GM21367 (cell line): ENCODE data around the gene WNT10A.
A peak's percentile ranks its signal among the peaks of the same experiment; 100 is the strongest.

ENCODE experiments used
- ATAC-seq: cut with Tn5 transposase; IDR thresholded peaks from one replicate; pipeline ENCODE4 v1.9.1; 2021; ENCODE audit not compliant: unreplicated experiment

Gene WNT10A

DNA sequence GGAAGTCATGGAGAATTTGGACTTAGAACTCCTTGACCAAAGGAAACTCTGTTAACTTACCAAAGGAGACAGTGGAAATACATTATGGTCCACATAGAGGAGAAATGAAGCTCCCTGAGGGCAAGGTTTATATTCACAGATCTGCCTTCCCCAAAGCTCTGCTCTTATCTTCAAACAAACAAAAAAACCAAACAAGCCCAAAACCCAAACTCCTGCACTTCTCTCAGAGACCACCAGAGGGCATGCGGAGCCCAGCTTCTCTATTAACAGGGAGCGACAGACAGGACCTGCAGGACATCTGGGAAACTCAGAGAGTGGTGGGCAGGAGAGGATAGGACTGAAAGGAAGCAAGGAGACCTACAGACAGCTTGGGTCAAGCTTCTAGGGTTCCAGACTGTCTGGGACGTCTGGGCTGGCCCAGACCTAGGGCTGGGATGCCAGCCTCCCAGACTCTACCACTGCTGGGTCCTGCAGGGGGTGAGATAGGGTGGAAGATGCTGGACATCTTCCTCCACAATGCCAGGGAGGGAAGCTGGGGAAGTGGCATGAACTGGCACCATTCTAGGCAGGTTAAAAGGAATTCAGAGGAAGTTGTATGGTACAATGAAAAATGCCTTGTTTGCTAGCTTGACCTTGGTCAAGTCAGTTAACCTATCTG, 4.0 kb upstream of the WNT10A start:
- ATAC-seq, result no peak

DNA sequence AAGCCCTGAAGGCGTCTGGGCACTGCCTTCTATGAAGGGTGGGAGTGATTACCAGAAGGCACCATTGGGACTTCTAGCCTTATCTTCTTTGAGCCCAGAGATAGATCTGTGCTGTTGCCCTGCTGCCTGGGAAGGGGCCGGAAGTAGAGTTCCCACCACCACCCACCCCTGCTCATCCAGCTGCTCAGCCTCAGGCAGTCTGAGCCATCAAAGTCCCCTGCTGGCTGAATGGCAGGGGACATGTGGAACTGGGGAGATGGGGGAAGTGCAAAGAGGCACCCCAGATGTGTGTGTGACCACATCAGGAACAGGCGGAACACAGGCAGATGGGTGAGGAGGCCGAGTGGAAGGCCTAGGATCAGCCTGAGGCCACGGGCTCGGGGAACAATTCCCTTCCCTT, 3.3 kb upstream of the WNT10A start:
- ATAC-seq, result no peak

DNA sequence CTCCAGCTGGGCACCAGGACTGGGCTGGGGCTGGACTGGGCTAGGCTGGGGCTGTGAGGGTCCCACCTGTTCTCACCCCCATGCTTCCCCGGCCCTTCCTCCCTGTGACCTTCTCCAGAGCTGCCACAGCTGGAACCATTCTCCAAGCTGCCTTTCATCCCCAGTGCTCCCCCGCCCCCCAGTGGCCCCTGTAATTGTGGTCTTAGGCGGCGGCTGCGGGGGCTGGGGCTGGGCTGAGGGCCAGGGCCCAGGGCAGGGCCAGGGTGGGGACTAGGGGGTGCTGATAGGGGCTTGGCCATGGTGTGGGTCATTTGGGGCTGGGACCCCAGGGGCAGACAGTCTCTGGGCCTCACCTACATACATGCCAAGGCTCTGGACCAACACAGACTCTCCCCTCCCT, 2.8 kb upstream of the WNT10A start:
- no peak for ATAC-seq

DNA sequence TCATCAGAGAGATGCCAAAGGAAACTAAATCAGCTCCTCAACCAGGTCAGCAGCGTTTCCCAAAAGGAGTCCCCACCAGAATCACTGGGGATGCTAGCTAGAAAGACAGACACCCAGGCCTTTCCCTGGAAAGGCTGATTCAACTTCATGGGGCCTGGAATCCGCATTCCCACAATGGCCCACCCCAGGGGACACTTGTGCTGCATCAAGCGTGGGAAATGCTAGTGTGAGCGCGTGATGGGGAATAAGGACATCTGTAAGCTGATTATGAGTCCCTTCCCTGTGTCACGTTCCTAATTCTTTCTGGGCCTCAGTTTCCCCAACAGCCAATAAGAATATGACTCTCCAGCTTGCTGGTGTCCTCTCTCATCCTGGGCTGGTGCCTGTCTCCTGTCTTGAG, 2.2 kb upstream of the WNT10A start:
- no peak for ATAC-seq

DNA sequence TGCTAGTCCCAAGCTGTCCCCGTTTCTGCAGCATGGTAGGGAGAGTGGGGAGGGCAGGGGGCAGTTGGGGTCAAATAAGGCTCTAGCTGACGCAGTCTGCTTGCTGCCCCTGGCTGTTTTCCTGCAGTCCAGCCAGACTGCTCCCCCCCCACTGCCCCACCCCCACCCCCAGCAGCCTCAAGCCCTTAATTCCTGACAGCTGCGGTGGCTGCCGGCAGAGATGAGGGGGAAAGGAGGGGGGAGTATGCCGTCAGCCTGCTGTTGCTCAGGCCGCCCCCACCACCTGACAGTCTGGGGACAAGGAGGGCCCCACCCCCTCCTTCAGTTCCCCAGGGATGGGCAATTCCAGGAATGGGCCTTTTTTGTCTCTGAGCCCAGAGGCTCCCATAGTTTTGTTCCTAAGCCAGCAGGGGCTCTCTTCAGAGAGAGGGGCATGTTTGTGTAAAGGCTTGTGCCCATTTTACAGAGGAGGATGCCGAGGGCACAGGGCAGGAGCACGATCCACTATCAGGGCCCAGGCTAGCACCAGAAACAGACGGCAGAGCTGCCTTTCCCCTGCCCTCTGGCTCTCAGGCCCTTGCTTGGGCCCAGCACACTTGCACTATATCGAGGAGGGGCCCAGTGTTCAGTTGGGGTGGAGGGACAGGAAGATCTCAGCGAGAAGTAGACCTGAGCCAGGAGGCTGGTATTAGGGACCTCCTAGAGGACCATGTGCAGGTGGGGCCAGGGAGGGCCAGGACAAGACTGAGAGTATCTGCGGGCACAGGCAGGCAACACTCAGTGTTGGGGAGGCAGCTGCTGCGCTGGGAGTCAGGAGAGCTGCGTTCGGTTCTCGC, 1.5 kb upstream of the WNT10A start:
- no peak for ATAC-seq

DNA sequence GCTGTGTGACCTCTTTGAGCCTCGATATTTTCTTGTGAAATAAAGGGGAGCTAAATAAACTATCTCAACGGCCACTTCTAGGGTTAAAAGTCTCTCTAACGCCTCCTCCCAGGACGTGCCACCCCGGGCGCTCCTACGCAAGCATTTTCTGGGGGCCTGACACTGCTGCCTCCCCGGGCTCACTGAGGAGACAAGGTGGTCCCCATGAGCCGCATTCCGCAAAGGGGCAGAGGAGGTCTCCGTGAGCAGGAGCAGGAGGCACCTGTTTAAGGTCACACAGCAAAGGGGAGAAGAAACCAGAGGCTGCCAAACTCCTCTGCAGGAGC, 913 bp upstream of the WNT10A start:
- no peak for ATAC-seq

DNA sequence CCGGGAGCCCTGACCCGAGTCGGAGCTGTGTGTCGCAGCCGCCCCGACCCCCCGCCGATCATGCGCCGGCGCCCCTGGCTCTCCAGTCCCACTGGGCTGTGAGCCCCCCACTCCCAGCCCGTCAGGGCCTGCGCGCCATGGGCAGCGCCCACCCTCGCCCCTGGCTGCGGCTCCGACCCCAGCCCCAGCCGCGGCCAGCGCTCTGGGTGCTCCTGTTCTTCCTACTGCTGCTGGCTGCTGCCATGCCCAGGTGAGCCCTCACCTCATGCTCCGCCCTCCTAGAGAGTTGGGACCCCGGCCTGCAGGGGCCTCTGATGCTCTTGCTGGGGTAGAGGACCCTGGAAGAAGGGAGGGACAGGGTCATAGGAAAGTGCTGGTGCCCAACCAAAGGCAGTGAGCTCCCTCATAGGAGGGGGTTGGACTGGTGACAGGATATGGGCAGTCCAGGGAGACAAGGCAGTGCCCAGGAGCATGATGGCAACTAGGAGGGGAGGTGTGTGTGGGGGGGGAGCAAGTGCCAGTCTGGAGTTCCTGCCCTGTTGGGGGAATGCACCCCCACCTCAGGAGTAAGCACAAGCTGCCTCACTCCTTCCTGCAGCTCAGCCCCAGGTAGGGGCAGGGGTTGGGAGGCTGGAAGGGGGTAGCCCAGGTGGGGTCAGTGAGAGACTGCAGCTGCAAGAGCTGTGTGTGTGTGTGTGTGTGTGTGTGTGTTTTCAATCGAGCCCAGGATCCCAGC, 375 bp downstream of the WNT10A start:
- ATAC-seq, result no peak

DNA sequence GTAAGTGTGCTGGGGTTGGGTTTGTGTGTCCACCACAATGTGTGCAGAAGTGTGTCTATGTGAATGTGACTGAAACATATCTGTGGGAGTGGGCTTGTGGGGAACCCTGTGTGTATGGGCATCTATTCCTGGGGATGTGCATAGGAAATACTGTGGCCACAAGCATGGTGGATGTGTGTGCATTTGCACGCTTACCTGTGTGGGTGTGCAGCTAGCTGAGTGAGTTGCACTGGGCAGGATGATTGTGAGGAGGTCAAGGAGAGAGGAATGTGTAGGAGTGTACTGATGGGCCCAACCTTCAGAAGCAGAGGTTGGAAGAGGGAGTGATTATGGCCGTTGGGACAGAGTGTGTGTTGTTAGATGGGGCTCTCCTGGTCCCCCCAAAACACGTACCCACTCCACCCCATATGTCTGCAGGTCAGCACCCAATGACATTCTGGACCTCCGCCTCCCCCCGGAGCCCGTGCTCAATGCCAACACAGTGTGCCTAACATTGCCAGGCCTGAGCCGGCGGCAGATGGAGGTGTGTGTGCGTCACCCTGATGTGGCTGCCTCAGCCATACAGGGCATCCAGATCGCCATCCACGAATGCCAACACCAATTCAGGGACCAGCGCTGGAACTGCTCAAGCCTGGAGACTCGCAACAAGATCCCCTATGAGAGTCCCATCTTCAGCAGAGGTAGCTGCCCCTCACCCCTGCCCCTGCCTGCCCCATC, 1.2 kb downstream of the WNT10A start:
- no peak for ATAC-seq

DNA sequence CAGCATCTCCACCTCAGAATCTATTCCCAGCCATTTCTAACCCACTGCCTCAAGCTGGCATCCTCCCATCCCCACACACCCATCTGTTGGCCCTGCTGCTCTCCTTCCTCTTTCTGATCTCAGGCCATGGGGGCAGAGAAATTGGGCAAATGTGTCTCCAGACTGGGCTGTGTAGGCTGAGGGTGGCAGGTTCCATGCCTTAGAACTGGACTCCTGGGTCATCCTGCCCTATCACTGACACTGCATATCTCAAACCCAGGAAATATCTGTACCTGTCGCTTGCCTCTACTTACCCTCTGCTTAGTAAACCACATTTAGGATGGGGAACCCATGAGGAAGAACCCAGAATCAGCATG, 1.8 kb downstream of the WNT10A start:
- no peak for ATAC-seq

DNA sequence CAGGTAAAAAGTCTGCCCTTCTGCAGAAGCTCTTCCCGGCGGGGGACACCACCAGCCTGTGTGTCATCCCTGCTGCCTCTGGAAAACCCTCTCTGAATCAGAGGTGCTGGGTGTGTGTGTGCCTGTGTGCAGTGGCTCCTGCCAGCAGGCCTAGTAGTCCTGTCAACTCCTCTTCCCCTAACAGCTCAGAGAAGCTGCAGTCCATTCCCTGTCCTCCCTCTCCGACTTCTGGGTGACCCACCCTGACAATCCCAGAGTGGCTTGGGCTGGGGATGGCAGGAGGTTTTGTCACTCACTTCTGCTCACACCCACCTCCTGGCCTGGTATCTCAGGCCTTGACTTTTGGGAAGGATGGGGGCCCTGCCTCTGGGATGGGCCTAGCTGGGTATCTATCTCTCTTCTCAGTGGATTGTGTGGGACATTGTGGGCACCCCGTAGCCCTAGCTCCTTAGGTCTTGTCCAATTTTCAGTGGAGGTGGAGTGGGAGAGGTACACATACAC, 2.3 kb downstream of the WNT10A start:
- ATAC-seq, result no peak

DNA sequence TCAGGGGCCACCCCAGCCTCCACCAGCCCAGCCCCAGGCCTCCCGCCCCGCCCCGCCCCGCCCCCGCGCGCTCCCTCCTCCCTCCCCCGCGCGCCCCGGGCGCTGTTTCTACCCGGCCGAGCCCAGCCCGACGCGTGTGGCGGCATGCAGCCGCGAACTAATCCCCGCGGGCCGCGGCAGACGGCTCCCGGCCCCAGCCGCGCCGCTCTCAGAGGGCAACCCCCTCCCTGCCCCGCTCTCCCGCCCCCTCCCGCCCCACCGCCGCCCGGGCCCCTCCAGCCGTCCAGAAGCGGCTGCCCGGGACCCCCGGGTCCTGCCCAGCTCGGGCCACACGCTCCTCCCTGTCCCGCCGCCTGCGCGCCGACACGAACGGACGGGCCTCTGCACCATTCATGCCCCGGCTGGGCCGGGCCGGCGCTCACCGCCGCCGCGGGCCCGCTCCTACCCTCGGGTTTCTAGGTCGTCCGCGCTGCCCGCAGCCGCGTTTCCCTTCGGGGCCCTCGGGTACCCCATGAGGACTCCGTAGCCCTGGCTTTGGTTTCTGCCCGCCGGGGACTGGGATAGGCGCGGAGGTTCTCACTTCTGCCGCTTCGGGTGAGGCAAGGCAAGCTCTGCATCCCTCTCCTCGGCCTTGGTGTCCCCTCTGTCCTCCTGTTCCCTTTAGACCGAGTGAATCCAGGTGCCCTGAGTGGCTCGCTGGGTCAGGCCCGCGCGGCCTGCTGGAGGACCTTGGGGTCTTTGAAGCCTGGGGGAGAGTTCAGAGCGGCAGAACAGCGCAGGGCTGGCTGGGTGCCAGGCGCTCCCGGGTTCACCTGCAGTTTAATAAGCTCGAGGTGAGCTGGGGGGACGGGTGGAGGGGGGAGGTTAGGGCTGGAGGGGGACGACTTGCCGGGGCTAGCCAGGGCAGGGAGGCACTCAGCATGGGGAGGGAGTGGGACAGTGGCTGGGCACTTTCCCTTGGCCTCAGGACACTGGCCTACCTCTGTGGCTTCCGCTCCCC, 3.1 kb downstream of the WNT10A start:
- no peak for ATAC-seq

DNA sequence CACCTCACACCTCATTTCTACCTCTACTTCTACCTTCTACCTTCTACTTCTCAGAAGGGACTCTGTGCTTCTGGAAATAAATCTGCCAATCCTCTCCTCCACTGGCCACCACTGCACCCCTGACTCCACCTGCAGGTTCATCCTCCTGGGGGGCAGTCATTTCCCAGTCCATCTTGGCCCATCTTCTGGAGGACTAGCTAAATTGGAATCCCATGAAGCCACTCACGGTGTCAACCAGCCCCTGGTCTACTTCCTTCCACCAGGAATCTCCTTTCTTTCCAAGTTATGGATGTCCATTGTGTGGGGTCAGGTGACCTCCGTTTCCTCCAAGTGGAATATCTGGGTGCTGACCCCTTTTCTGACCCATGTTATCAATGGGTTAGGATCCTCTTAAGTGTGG, 3.9 kb downstream of the WNT10A start:
- no peak for ATAC-seq

DNA sequence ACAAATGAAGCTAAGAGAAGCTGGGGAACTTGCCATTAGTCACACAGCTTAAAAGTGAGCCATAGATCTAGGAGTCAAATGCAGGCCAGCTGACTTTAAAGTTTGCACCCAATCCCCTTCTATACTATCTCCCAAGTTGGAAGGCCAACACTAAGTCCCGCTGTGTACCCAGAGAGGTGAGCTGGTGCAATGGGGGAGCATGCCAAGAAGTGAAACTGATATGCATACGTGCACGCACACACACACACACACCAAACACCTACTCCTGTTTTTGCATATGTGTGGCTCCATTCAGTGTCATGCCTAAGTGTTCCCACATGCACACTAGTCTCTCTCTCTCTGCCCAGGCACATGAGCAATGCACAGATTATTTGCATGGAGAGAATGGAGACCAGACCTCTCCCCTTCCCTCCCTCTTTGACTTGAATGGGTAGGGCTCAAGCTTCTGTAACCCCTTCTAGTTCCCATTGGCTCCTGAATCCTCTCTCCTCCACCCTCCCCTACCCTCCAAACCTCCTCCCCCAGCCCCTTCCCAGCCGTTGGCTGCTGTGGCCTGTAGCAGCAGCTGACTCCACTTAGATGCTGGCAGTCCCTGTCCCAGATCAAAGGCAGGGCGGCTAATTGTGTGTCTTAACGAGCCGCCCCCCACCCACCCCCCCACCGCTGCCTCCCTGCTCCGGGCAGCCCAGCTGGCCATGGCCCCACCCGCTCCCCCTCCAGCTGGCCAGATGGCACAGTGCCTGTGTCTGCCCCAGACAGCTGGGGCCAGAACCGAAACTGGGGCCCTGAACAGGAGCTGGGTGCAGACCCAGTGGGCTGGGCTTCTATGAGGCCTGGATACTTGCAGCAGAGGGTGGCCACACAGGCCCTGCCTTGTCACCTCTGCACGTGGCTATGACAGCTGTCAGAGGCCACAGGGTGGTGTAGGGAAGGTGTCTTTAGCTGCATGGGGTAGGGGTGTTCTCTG, 5.6 kb downstream of the WNT10A start:
- peak; percentile 55 for ATAC-seq

DNA sequence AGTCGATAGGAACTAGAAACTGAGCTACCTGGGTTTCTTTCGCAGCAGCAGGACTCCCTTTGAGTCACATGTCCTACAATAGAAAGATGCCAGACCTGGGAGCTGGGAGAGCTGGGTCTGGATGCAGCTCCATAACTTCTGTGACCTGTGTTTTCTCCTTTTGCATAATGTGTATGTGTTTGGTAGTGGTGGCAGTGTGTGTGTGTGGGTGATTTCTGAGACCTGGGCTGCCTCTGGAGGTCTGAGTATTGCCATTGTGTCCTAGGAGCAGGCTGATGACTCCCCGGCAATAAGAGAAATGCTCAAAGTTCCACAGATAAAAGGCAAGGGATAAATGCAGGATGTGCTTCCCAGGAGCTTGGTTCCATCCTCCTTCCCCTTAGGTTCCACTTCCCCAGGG, 6.4 kb downstream of the WNT10A start:
- no peak for ATAC-seq

DNA sequence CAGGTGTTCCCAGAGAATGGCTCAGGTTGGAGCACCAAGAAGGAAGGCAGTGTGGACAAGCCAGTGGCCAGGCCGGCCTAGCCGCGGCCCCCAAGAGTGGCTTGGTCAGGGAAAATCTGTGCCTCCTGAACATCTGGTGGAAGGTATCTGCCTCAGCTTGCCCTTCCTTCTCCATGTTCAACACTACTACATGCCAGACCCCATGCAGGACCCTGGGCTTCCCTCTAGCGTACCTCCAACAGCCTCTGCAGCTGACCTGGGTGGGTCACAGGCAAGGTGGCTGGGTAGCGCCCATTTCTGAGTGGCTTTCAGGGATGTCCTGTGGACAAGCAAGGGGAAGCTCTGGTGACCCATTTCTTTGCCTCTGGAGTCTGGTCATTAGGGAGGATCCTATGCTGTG, 7.7 kb downstream of the WNT10A start:
- ATAC-seq, result no peak

DNA sequence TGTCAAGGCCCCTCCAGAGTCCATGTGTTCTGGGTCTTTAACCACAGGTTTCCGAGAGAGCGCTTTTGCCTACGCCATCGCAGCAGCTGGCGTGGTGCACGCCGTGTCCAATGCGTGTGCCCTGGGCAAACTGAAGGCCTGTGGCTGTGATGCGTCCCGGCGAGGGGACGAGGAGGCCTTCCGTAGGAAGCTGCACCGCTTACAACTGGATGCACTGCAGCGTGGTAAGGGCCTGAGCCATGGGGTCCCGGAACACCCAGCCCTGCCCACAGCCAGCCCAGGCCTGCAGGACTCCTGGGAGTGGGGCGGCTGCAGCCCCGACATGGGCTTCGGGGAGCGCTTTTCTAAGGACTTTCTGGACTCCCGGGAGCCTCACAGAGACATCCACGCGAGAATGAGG, 9.3 kb downstream of the WNT10A start:
- ATAC-seq, result no peak

DNA sequence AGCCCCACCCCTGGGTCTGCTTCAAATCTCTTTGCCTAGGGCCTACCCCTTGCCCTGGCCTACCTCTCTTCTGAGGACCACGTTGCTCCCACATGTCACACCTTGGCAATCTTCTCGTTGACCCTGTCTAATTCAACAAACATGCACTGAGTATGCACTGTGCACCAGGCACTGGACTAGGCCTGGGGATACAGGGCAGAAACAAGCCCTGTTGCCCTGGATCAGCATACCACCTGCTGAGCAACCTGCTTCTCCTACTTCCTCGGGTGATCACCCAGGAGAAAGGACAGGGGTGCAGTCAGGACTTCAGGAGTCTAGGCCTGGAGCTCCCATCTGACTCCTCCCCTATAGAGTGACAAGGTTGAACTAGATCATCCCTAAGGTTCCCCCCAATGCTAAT, 9.7 kb downstream of the WNT10A start:
- no peak for ATAC-seq

DNA sequence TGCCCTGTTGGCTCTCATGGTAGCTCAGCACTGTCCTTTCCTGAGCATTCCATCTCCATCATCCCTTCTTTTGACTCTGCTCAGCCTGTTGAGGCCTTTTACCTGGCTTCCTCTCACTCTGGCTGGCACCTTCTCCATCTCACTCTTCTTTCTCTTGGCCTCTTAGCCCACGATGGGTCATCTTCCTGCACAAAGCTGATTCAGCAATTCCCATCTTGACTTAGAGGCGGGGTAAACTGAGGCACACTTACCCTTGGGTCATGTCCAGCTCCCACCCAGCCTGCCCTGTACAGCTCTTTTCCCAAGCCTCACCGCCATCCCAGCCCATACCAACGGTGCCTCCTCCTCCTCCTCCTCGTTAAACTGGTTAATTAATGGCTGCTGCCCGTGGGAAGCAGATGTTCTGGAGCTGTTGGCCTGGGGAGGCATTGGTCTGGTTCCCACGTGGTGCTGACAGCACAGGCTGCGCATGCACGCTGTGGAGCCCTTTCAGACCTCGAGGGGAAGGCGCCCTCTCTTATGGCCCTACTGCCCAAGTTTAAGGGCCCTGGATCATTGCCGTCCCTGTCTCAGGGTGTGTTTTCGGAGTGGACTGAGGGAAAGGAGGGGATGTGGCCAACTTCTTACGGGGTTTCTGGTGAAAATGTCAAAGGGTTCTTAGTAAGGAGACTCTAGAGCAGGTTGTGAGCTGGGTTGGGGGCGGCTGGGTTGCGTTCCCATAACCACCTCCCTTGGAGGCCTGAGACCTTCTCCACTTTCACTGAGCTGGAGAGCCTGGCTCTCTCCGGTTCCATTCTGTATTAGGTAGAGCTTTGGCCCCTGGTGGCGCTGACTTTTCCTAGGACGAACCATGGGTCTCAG, 10.9 kb downstream of the WNT10A start:
- no peak for ATAC-seq
